Esophagus (tissue), 2 donors: Measurements from ENCODE around the gene FNDC8. TPM values are rescaled to one million over a fixed set of nuclear protein-coding genes. Genes with fewer than 3 reads are reported as not detected.
"Not testable (repeated sequence)": the region's sequence is repeated elsewhere in the genome, so short reads cannot be mapped to it uniquely, and the experiment has no call there.

Experiments
- H3K27ac ChIP-seq, 2 donors: one replicate each; pipeline ENCODE4 v1.5.1; 2013; ENCODE audit warnings: low read depth in 2 of 2, mild to moderate bottlenecking in 2 of 2, inconsistent platforms in 1 of 2, low read length in 1 of 2, moderate library complexity in 1 of 2
- H3K27me3 ChIP-seq, 2 donors: one replicate each; pipeline ENCODE4 v1.6.1; 2013; ENCODE audit warnings: low read length in 2 of 2, control low read depth in 1 of 2, mild to moderate bottlenecking in 1 of 2; ENCODE audit not compliant: insufficient read depth in 2 of 2, control insufficient read depth in 1 of 2
- H3K36me3 ChIP-seq, 2 donors: one replicate each; pipeline ENCODE4 v1.6.1; 2013; ENCODE audit warnings: low read length in 1 of 2; ENCODE audit not compliant: control insufficient read depth in 2 of 2, insufficient read depth in 2 of 2
- H3K4me1 ChIP-seq, 2 donors: one replicate each; pipeline ENCODE4 v1.6.1; 2013; ENCODE audit warnings: low read length in 1 of 2; ENCODE audit not compliant: control insufficient read depth in 2 of 2, insufficient read depth in 2 of 2
- H3K4me3 ChIP-seq, 2 donors: one replicate each; pipeline ENCODE4 v1.5.1; 2013; ENCODE audit warnings: low read length in 2 of 2, mild to moderate bottlenecking in 2 of 2, low read depth in 1 of 2, moderate library complexity in 1 of 2
- H3K9me3 ChIP-seq, 2 donors: one replicate each; pipeline ENCODE4 v1.6.1; 2013; ENCODE audit warnings: mild to moderate bottlenecking in 2 of 2, low read depth in 1 of 2, low read length in 1 of 2, moderate library complexity in 1 of 2; ENCODE audit not compliant: control insufficient read depth in 2 of 2, insufficient read depth in 1 of 2
- WGBS, 2 donors: extraction: QIAGEN DNeasy Blood & Tissue Kit; methylation state at CpG; one replicate each; pipeline ENCODE4 v1.1.7; 2013; 5-methylcytosine and 5-hydroxymethylcytosine counted together
- polyA plus RNA-seq, 2 donors: library from polyadenylated mRNA; stranded (reverse); fragments of 200-250 nt; gene quantifications; one replicate each; pipeline ENCODE4 v1.2.3, GENCODE V29; 2013
- donor health status: healthy with polysubstance abuse.
- donor health status: Bipolar disorder and iron deficiency.

The FNDC8 gene
- polyA plus RNA-seq, 2 donors, result 0.02 to 0.10 TPM

DNA sequence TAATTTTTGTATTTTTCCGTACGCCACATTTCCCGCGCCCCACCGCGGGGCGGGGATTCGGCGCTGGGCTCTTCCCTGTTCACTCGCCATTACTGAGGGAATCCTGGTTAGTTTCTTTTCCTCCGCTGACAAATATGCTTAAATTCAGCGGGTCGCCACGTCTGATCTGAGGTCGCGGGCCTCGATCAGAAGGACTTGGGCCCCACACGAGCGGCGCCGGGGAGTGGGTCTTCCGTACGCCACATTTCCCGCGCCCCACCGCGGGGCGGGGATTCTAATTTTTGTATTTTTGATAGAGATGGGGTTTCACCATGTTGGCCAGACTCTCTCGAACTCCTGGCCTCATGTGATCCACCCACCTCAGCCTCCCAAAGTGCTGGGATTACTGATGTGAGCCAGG lies 29.7 kb downstream of the FNDC8 start:
- H3K4me3 ChIP-seq, H3K27me3 ChIP-seq, H3K4me1 ChIP-seq, H3K9me3 ChIP-seq, H3K27ac ChIP-seq, H3K36me3 ChIP-seq: not testable (repeated sequence)
- WGBS, 2 donors, result 92 to 96% methylated on average over 29 of the region's 29 CpGs

DNA sequence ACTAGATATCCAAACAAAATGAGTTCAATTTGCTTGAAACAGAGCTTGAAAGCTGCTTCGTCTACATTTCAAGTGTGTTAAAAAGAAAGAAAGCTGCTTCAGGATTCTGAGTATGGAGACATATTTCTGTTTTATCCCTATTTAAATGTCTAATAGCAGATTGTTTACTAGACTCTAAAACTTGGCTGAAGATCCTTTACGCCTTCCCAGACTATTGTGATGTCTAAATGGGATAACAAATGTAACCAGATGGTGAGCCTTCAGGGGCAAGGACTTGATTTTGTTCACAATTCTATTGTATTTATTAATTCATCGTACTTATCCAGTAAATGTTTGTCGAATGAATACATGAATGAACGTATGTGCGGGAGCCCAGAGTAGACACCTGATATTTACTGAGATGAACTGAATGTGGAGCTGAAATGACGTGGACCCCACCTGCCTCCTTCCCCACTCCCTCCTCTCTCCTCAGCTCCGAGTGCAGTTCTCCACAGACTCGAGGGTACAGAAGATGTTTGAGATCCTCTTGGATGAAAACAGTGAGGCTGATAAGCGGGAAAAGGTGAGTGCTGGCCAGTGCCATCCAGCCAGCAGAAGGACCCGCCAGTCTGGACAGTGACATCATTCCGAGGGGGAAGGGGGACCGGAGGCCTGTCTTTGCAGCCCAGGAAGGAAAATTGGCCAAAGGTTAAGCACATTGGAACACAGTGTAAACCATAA lies 31.2 kb downstream of the FNDC8 start:
- WGBS, 2 donors, result 49 to 55% methylated on average over 13 of the region's 13 CpGs
- Histone ChIP-seq H3K36me3 (no peaks in the 10 kb centered on the region), H3K4me3 (no peak overlapping the region), H3K4me1 (peaks cover 0 to 3% of the 10 kb centered on the region in 2 donors), H3K9me3 (no peaks in the 10 kb centered on the region), H3K27me3 (no peaks in the 10 kb centered on the region), H3K27ac (no peak overlapping the region)

DNA sequence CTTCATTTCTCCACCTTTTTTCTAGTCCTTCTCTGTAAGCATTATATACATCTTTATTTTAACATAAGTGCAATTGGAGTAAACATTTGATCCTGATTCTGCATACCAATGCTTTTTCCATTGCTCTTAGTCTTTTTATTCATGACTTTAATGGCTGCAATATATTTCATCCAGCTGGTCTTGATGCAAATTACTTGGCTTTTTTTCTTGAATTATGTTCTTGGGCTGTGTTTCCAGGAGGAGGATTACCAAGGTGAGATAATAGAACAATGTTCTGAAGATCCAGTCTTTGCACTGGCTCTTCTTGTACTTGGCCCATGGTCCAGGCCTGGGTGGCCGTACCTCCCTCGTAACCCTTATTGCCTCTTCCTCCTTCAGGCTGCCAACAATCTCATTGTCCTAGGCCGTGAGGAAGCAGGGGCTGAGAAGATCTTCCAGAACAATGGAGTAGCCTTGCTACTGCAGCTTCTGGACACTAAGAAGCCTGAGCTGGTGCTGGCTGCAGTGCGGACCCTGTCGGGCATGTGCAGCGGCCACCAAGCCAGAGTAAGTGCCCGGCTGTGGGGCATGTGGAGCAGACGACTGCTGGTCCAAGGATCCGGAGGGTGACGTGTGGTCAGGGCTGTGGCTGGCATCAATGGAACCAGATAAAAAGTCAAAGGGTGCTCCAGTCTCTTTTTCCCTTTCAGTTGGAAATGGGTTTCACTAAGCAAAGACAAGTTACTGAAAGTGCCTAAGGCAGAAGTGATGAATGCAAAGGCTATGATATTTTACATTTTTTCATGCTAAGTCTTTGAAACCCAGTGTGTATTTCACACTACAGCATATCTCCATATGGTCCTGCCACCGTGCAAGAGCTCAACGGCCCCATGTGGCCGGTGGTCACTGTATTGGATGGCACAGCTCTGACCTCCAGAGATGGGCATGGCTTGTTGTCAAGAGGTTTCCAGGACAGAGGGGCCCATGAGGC lies 33.1 kb downstream of the FNDC8 start:
- Histone ChIP-seq H3K4me1 (peaks cover 0 to 3% of the 10 kb centered on the region in 2 donors), H3K4me3 (no peak overlapping the region), H3K36me3 (no peaks in the 10 kb centered on the region), H3K27me3 (no peaks in the 10 kb centered on the region), H3K27ac (no peak overlapping the region), H3K9me3 (no peaks in the 10 kb centered on the region)
- 90% methylated on average over 13 of the region's 13 CpGs for WGBS, 2 donors

DNA sequence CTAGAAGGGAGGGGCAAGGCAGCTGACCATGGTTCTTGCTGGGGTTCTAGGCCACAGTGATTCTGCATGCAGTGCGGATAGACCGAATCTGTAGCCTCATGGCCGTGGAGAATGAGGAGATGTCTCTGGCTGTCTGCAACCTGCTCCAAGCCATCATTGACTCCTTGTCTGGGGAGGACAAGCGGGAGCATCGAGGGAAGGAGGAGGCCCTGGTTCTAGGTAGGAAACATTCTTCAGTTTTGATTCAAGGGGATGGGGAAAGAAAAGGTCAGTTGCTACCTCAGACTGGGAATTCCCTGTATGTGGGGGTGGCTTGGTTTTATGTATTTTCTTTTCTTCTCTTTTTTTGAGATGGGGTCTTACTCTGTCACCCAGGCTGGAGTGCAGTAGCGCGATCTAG lies 33.8 kb downstream of the FNDC8 start:
- Histone ChIP-seq H3K27me3 (no peaks in the 10 kb centered on the region), H3K36me3 (no peaks in the 10 kb centered on the region), H3K4me1 (peaks cover 0 to 3% of the 10 kb centered on the region in 2 donors), H3K27ac (no peak overlapping the region), H3K9me3 (no peaks in the 10 kb centered on the region), H3K4me3 (no peak overlapping the region)
- 96 to 98% methylated on average over 7 of the region's 7 CpGs for WGBS, 2 donors

DNA sequence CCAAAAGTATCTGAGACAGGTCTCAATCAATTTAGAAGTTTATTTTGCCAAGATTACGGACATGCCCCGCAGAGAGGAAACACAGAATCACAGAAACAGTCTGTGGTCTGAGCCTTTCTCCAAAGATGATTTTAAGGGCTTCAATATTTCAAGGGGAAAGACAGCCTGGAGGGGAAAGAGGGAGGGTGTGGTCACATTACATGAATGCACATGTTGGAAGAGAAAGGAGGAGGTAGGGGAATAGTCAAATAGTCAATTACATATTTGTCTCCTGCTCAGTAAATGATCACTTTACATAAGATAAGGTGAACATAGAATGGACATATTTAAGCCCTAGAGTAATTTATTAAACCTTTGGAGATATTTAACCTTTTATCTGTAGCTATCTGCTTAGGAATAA lies 38.5 kb downstream of the FNDC8 start:
- Histone ChIP-seq H3K36me3 (no peaks in the 10 kb centered on the region), H3K4me3 (no peak overlapping the region), H3K27ac (no peak overlapping the region), H3K9me3 (no peaks in the 10 kb centered on the region), H3K27me3 (no peaks in the 10 kb centered on the region), H3K4me1 (peaks cover 0 to 3% of the 10 kb centered on the region in 2 donors)
- WGBS, 2 donors, result 52 to 76% methylated on average over 2 of the region's 2 CpGs

DNA sequence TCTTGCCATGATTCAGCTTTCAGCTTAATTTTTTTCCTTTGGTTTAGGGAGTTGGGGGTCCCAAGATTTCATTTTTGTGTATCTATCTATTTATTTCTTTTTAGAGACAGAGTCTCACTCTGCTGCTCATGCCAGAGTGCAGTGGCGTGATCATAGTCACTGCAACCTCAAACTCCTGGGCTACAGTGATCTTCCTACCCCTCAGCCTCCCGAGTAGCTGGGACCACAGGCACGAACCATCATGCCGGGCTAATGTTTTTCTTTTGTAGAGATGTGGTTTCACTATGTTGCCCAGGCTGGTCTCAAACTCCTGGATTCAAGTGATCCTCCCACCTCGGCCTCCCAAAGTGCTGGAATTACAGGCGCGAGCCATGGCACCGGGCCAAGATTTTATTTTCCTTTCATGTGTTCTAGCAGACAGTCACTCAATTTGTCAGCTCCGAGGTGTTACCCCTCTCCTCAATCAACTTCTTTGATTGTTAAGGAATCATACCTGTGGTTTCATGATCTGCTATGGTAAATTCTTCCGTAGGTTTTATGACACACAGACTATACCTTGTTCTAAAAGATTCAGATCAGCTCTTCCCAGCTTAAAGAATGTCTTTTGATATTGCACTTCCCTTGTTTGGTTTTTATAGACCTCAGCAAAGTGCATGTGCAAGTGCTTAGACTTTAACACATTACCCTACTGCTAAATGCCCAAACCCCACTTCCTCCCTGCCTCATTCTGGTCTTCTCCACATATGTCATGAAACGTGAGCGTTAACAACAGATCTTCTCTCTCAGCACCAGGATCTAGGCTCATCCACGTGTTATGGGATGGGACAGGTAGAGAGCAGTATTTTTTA lies 39.2 kb downstream of the FNDC8 start:
- no peak overlapping the region for H3K4me3 ChIP-seq
- peak overlapping the region in 1 of 2 donors; percentile 39 for H3K27ac ChIP-seq
- no peaks in the 10 kb centered on the region for H3K27me3 ChIP-seq
- no peaks in the 10 kb centered on the region for H3K9me3 ChIP-seq
- no peaks in the 10 kb centered on the region for H3K36me3 ChIP-seq
- WGBS, 2 donors, result 72 to 73% methylated on average over 13 of the region's 13 CpGs
- no peaks in the 10 kb centered on the region for H3K4me1 ChIP-seq

DNA sequence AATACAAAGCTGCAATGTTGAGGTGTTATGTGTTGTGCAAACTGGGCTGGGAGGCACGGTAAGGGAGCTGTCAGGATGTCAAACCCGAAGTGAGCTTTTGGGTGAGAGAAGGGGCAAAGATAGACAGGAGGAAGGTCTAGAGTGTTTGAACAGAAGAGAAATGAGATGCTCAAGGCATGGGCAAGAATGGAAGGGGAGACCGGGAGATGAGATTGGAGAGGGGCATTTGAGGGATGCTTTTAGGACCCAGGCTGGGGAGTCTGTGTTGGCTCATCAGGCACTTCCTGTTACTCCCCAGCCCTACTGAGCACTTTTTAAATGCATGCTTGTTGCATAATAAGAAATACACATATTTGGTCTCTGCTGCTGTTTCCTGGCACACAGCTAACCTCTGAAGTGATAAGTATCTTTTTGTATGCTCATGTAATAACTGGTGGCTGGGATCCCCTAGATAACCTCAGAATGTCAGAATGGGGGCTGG lies 39.9 kb downstream of the FNDC8 start:
- Histone ChIP-seq H3K4me3 (no peak overlapping the region), H3K27ac (peak overlapping the region in 1 of 2 donors; percentile 38), H3K9me3 (no peaks in the 10 kb centered on the region), H3K36me3 (no peaks in the 10 kb centered on the region), H3K4me1 (no peaks in the 10 kb centered on the region), H3K27me3 (no peaks in the 10 kb centered on the region)
- 63 to 68% methylated on average over 3 of the region's 3 CpGs for whole genome bisulfite sequencing, 2 donors

DNA sequence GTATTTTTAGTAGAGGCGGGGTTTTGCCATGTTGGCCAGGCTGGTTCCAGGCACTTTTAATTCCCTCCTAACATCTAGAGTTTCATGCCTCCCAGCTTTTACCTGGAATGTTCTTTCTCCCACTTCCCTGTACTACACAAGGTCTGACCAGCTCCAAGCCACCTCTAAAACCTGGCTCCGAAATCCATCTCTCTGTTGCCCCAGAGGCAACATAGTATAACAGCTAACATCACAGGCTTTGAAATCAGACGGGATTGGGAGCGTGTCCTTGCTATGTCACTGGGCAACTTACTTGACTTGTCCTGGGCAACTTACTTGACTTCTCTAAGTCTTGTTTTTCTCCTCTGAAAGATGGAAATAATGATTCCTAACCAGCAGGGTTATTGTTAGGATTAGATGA lies 41.3 kb downstream of the FNDC8 start:
- Histone ChIP-seq H3K4me3 (no peak overlapping the region), H3K4me1 (no peaks in the 10 kb centered on the region), H3K36me3 (no peaks in the 10 kb centered on the region), H3K27me3 (no peaks in the 10 kb centered on the region), H3K27ac (no peak overlapping the region), H3K9me3 (no peaks in the 10 kb centered on the region)
- WGBS, 2 donors, result 84 to 87% methylated on average over 4 of the region's 4 CpGs

DNA sequence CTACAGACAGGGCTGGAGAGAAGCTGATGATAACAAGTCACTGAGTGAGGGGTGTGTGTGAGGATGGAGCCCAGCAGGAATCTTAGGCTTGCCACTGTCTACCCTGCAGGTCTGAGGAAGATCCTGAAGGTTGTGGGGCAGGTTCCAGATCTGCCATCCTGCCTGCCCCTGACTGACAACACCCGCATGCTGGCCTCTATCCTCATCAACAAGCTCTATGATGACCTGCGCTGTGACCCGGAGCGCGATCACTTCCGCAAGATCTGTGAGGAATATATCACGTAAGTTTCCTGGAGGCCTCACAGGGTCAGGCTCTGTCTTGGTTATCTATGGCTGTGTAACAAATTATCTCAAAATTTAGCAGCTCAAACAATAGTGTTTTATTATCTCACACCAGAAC lies 42.5 kb downstream of the FNDC8 start:
- Histone ChIP-seq H3K4me3 (no peak overlapping the region), H3K36me3 (no peaks in the 10 kb centered on the region), H3K27me3 (no peaks in the 10 kb centered on the region), H3K27ac (no peak overlapping the region), H3K9me3 (no peaks in the 10 kb centered on the region), H3K4me1 (no peaks in the 10 kb centered on the region)
- WGBS, 2 donors, result 96% methylated on average over 7 of the region's 7 CpGs
